Retinal pigment epithelial cell (primary cell): ENCODE data around the gene PDZRN3.

Experiments used
- DNase-seq: peaks from one replicate; pipeline ENCODE4 v3.0.0-alpha.2; 2010; ENCODE audit warnings: low read depth
- H3K4me3 ChIP-seq: 2 replicates; pipeline ENCODE4 v1.5.1; 2011; ENCODE audit warnings: mild to moderate bottlenecking, low read length, control low read depth, moderate library complexity
- CTCF ChIP-seq: conservative IDR thresholded peaks from 2 replicates; pipeline ENCODE4 v1.5.1; 2011; ENCODE audit warnings: low read depth, low read length, control low read depth, inconsistent platforms

PDZRN3 gene

GRCh38 chr3:73352841-73353645, 271.7 kb downstream of the PDZRN3 start:
- no peak overlapping the region for H3K4me3 ChIP-seq
- TF ChIP-seq CTCF: no peak
- DNase-seq: no peak

GRCh38 chr3:73351423-73352071, 273.2 kb downstream of the PDZRN3 start:
- no peak for DNase-seq
- no peak for TF ChIP-seq CTCF
- H3K4me3 ChIP-seq: no peak overlapping the region

GRCh38 chr3:73350996-73351395, 273.7 kb downstream of the PDZRN3 start:
- no peak overlapping the region for H3K4me3 ChIP-seq
- no peak for DNase-seq
- no peak for TF ChIP-seq CTCF

- DNase-seq: no peak
- no peak for TF ChIP-seq CTCF
- H3K4me3 ChIP-seq: no peak overlapping the region
These were observed 275.1 kb downstream of the PDZRN3 start for GRCh38 chr3:73349657-73350056.

GRCh38 chr3:73342077-73342476, 282.7 kb downstream of the PDZRN3 start:
- TF ChIP-seq CTCF: no peak
- H3K4me3 ChIP-seq: no peak overlapping the region
- DNase-seq: no peak

- TF ChIP-seq CTCF: no peak
- H3K4me3 ChIP-seq: no peak overlapping the region
- DNase-seq: no peak
These were observed 283.3 kb downstream of the PDZRN3 start for GRCh38 chr3:73341272-73341935.

GRCh38 chr3:73332558-73332957, 292.2 kb downstream of the PDZRN3 start:
- no peak for DNase-seq
- TF ChIP-seq CTCF: no peak
- no peak overlapping the region for H3K4me3 ChIP-seq
